Body of pancreas (tissue), 4 donors: ENCODE measurements around the gene ZNF106.

Source experiments
- CTCF ChIP-seq, 7 experiments: fragments of 450-650 bp in 4 of 7; fragments of 200-600 bp in 3 of 7; sonication (generic) in 3 of 7; IDR thresholded peaks; one replicate each; pipeline ENCODE4 v1.5.1; 2016 to 2019; ENCODE audit warnings: antibody characterized with exemption in 7 of 7
- POLR2A ChIP-seq, 3 donors: fragments of 450-650 bp; IDR thresholded peaks; one replicate each; pipeline ENCODE4 v1.6.1; 2016; ENCODE audit warnings: antibody characterized with exemption in 3 of 3, mild to moderate bottlenecking in 2 of 3

GRCh38 chr15:42456971-42457370 is 34.0 kb downstream of the ZNF106 start:
- TF ChIP-seq CTCF (IDR thresholded peaks at IDR 0.05) (no peak), POLR2A (IDR thresholded peaks at IDR 0.05) (no peak)
